Liver (tissue), 3 donors: ENCODE results near the gene DNAJC15.

Experiments
- ATF3 ChIP-seq: IDR thresholded peaks from 2 replicates; pipeline ENCODE4 v1.6.1; 2016; ENCODE audit warnings: antibody characterized with exemption
- CTCF ChIP-seq: fragments of 150-350 bp; IDR thresholded peaks from 2 replicates; pipeline ENCODE4 v1.5.1; 2017; ENCODE audit warnings: improper control_type of control experiment, low read depth, low read length; ENCODE audit not compliant: missing input control
- EGR1 ChIP-seq, 2 donors: IDR thresholded peaks; 2 replicates each; pipeline ENCODE4 v1.6.1; 2016 to 2018; ENCODE audit warnings: antibody characterized with exemption in 2 of 2, low read depth in 2 of 2
- FOXA1 ChIP-seq: IDR thresholded peaks from 2 replicates; pipeline ENCODE4 v1.6.1; 2016; ENCODE audit warnings: antibody characterized with exemption
- JUND ChIP-seq, 2 donors: IDR thresholded peaks; 2 replicates each; pipeline ENCODE4 v1.6.1; 2016; ENCODE audit warnings: antibody characterized with exemption in 2 of 2
- MAX ChIP-seq: IDR thresholded peaks from 2 replicates; pipeline ENCODE4 v1.6.1; 2016; ENCODE audit warnings: antibody characterized with exemption
- RAD21 ChIP-seq, 2 donors: IDR thresholded peaks; 2 replicates each; pipeline ENCODE4 v1.6.1; 2016; ENCODE audit warnings: antibody characterized with exemption in 2 of 2, mild to moderate bottlenecking in 2 of 2
- REST ChIP-seq: IDR thresholded peaks from 2 replicates; pipeline ENCODE4 v1.6.1; 2016; ENCODE audit warnings: antibody characterized with exemption, mild to moderate bottlenecking
- YY1 ChIP-seq: IDR thresholded peaks from 2 replicates; pipeline ENCODE4 v1.6.1; 2016; ENCODE audit warnings: antibody characterized with exemption, mild to moderate bottlenecking
- ZBTB33 ChIP-seq: IDR thresholded peaks from 2 replicates; pipeline ENCODE4 v1.6.1; 2016; ENCODE audit warnings: antibody characterized with exemption
- donor health status: healthy.
- donor health status: healthy.

- TF ChIP-seq CTCF (no peak), ATF3 (no peak), RAD21 (IDR thresholded peaks at IDR 0.05) (no peak), MAX (no peak), JUND (IDR thresholded peaks at IDR 0.05) (no peak), EGR1 (IDR thresholded peaks at IDR 0.05; ENCODE audit: low read depth in 2 of 2) (no peak), FOXA1 (no peak), REST (no peak), ZBTB33 (no peak), YY1 (no peak)
Observed at GRCh38 chr13:43054803-43055802, 31.7 kb downstream of the DNAJC15 start.
